ENCODE measurements around the gene SLC25A24.
A peak's percentile ranks its signal among the peaks of the same experiment; 100 is the strongest.

The SLC25A24 gene

DNA sequence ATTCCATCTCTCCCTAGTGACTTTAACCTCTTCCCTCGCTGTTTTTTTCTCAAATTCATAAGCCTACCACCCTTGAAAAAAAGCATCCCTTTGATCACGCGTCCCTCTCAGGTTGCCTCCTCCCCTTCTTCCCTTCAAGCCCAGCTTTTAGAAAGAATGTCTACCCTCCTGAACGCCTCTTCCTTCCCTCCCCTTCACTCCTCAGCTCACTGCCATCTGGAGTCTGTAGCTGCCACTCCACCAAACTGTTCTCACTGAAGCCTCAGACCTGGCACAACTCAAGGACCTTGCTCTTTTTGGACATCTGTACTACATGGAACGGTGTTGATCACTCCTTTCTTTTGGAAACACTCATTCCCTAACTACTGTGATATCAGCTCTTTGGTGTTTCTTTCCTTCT lies 80.6 kb downstream of the SLC25A24 start:
- H3K79me1 ChIP-seq (replicated peaks; ENCODE audit: low read length, poor library complexity, severe bottlenecking): no peaks in the 10 kb centered on the region
- no peak overlapping the region for H3K9ac ChIP-seq (ENCODE audit: low read length)
- H3K18ac ChIP-seq (ENCODE audit: low read depth in 1 of 2, low read length in 2 of 2): no peak overlapping the region
- H3K27ac ChIP-seq (ENCODE audit: low read length, poor library complexity, severe bottlenecking): no peak overlapping the region
- H4K91ac ChIP-seq (ENCODE audit: low read length): no peak overlapping the region
- no peak overlapping the region for H3K23ac ChIP-seq (ENCODE audit: low read length in 2 of 2)
- H2AFZ ChIP-seq (ENCODE audit: low read depth, low read length): no peak overlapping the region
- no peak overlapping the region for H2BK15ac ChIP-seq (ENCODE audit: low read depth, poor library complexity, severe bottlenecking)
- H2BK120ac ChIP-seq (ENCODE audit: low read depth, low read length): no peak overlapping the region
- no peaks in the 10 kb centered on the region for H3K9me3 ChIP-seq (ENCODE audit: control insufficient read depth, low read length)
- H3K4me3 ChIP-seq (ENCODE audit: insufficient read depth in 1 of 2, low read depth in 1 of 2, low read length in 2 of 2): no peak overlapping the region
- H3K4me2 ChIP-seq (ENCODE audit: low read length, poor library complexity, severe bottlenecking): no peak overlapping the region
- WGBS: 69% methylated on average over 5 of the region's 5 CpGs
- peaks cover 2% of the 10 kb centered on the region for H3K4me1 ChIP-seq (ENCODE audit: control insufficient read depth, insufficient read depth, low read depth, low read length)
- H3K36me3 ChIP-seq (ENCODE audit: control insufficient read depth in 1 of 2, insufficient read depth in 2 of 2, low read depth in 1 of 2, low read length in 2 of 2): no peaks in the 10 kb centered on the region
- H4K8ac ChIP-seq (ENCODE audit: low read length): no peak overlapping the region
- H2AK5ac ChIP-seq (ENCODE audit: low read length, severe bottlenecking): no peak overlapping the region
- H2BK5ac ChIP-seq (ENCODE audit: low read depth, low read length, poor library complexity, severe bottlenecking): no peak overlapping the region
- no peak overlapping the region for H3K4ac ChIP-seq (ENCODE audit: low read depth in 1 of 2, low read length in 2 of 2)
- no peak for DNase-seq
- H2BK12ac ChIP-seq (ENCODE audit: low read length in 2 of 2): no peak overlapping the region
- H3K14ac ChIP-seq (ENCODE audit: low read length in 2 of 2): no peak overlapping the region
- H3K27me3 ChIP-seq (ENCODE audit: control insufficient read depth in 1 of 2, insufficient read depth in 1 of 2, low read length in 2 of 2): peaks cover 0 to 37% of the 10 kb centered on the region in 2 experiments

DNA sequence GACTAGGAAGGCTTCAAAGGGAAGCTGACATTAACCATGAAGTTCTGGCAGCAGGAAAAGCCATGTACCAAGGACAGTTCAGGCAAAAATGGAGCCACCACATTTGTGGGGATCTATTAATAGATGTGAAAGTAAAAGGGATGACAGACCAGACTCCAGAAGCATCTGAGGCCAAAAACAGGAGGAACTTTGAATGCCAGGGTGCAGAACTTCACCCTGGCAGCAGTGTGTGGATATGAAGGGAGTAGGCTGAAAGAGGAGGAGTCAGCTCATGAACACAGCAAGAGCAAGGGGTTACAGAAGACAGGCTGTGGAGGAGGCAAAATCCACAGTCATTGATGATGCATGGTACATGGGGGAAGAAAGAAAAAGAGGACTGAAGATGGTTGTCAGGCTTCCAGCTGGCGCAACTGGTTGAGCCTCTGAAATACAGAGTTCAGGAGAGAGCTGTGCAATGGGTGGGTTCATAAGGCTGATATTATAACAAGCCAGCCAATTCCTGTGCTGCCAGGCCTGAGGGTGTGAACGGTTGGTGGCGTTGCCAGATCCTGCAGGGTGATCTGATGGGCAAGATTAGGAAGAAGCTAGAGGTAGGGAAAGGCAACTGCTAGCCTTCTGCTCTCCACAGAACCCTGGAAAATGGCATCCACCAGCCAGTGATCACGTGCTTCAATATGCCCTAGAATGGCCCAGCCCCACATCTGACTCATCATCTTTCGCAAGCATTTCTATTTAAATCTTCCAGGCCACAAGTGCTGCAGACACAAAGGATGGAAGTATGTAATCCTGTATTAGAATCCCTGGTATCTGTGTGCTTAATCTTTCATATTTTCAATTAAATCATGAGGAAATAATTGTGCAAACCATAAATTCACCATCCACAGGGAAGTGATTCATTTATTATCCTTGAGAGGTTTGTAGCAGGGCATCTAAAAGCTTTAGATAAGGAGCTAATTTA lies 81.9 kb downstream of the SLC25A24 start:
- H4K91ac ChIP-seq (ENCODE audit: low read length): no peak overlapping the region
- no peak overlapping the region for H2AFZ ChIP-seq (ENCODE audit: low read depth, low read length)
- H3K79me1 ChIP-seq (replicated peaks; ENCODE audit: low read length, poor library complexity, severe bottlenecking): no peaks in the 10 kb centered on the region
- 97% methylated on average over 3 of the region's 5 CpGs for WGBS
- no peak overlapping the region for H2BK5ac ChIP-seq (ENCODE audit: low read depth, low read length, poor library complexity, severe bottlenecking)
- H3K4me3 ChIP-seq (ENCODE audit: insufficient read depth in 1 of 2, low read depth in 1 of 2, low read length in 2 of 2): no peak overlapping the region
- H3K18ac ChIP-seq (ENCODE audit: low read depth in 1 of 2, low read length in 2 of 2): no peak overlapping the region
- H3K23ac ChIP-seq (ENCODE audit: low read length in 2 of 2): no peak overlapping the region
- H3K4me1 ChIP-seq (ENCODE audit: control insufficient read depth, insufficient read depth, low read depth, low read length): peaks cover 4% of the 10 kb centered on the region
- no peak overlapping the region for H3K9ac ChIP-seq (ENCODE audit: low read length)
- no peak overlapping the region for H2BK15ac ChIP-seq (ENCODE audit: low read depth, poor library complexity, severe bottlenecking)
- H3K4ac ChIP-seq (ENCODE audit: low read depth in 1 of 2, low read length in 2 of 2): no peak overlapping the region
- no peaks in the 10 kb centered on the region for H3K9me3 ChIP-seq (ENCODE audit: control insufficient read depth, low read length)
- peak overlapping the region in 1 of 2 experiments; percentile 80 for H3K14ac ChIP-seq (ENCODE audit: low read length in 2 of 2)
- H3K27me3 ChIP-seq (ENCODE audit: control insufficient read depth in 1 of 2, insufficient read depth in 1 of 2, low read length in 2 of 2): peaks cover 0 to 40% of the 10 kb centered on the region in 2 experiments
- H4K8ac ChIP-seq (ENCODE audit: low read length): peak overlapping the region; percentile 14
- H2BK120ac ChIP-seq (ENCODE audit: low read depth, low read length): no peak overlapping the region
- H2BK12ac ChIP-seq (ENCODE audit: low read length in 2 of 2): no peak overlapping the region
- no peak overlapping the region for H3K27ac ChIP-seq (ENCODE audit: low read length, poor library complexity, severe bottlenecking)
- DNase-seq: no peak
- H3K36me3 ChIP-seq (ENCODE audit: control insufficient read depth in 1 of 2, insufficient read depth in 2 of 2, low read depth in 1 of 2, low read length in 2 of 2): no peaks in the 10 kb centered on the region
- no peak overlapping the region for H2AK5ac ChIP-seq (ENCODE audit: low read length, severe bottlenecking)
- H3K4me2 ChIP-seq (ENCODE audit: low read length, poor library complexity, severe bottlenecking): no peak overlapping the region

DNA sequence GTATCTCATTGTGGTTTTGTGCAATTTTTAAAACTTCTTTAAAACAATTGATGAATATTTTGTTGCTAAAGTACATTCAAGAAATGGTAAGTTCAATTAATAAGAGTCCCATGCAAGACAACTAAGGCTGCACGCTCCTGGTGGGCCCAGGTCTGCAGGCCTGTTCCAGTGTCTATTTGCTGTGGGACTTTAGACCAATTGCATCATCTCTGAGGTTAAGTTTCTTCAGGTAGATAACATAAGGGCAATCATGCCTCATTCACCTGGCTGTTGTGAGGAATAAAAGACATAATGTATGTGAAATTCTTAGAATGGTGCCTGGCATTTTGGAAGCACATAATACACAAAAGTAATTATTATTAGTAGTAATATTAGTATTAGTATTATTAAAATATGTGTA lies 82.9 kb downstream of the SLC25A24 start:
- H2BK5ac ChIP-seq (ENCODE audit: low read depth, low read length, poor library complexity, severe bottlenecking): no peak overlapping the region
- peaks cover 0 to 44% of the 10 kb centered on the region in 2 experiments for H3K27me3 ChIP-seq (ENCODE audit: control insufficient read depth in 1 of 2, insufficient read depth in 1 of 2, low read length in 2 of 2)
- no peak overlapping the region for H3K18ac ChIP-seq (ENCODE audit: low read depth in 1 of 2, low read length in 2 of 2)
- H3K14ac ChIP-seq (ENCODE audit: low read length in 2 of 2): no peak overlapping the region
- no peak overlapping the region for H3K4me3 ChIP-seq (ENCODE audit: insufficient read depth in 1 of 2, low read depth in 1 of 2, low read length in 2 of 2)
- H3K36me3 ChIP-seq (ENCODE audit: control insufficient read depth in 1 of 2, insufficient read depth in 2 of 2, low read depth in 1 of 2, low read length in 2 of 2): no peaks in the 10 kb centered on the region
- no peak overlapping the region for H3K9ac ChIP-seq (ENCODE audit: low read length)
- H3K4ac ChIP-seq (ENCODE audit: low read depth in 1 of 2, low read length in 2 of 2): no peak overlapping the region
- H2AK5ac ChIP-seq (ENCODE audit: low read length, severe bottlenecking): no peak overlapping the region
- no peak overlapping the region for H2BK12ac ChIP-seq (ENCODE audit: low read length in 2 of 2)
- WGBS: 95% methylated on average over 1 of the region's 1 CpG
- no peaks in the 10 kb centered on the region for H3K79me1 ChIP-seq (replicated peaks; ENCODE audit: low read length, poor library complexity, severe bottlenecking)
- H4K8ac ChIP-seq (ENCODE audit: low read length): no peak overlapping the region
- H4K91ac ChIP-seq (ENCODE audit: low read length): no peak overlapping the region
- no peak overlapping the region for H2AFZ ChIP-seq (ENCODE audit: low read depth, low read length)
- H3K9me3 ChIP-seq (ENCODE audit: control insufficient read depth, low read length): no peaks in the 10 kb centered on the region
- H2BK120ac ChIP-seq (ENCODE audit: low read depth, low read length): no peak overlapping the region
- H3K4me2 ChIP-seq (ENCODE audit: low read length, poor library complexity, severe bottlenecking): no peak overlapping the region
- no peak overlapping the region for H3K23ac ChIP-seq (ENCODE audit: low read length in 2 of 2)
- H3K4me1 ChIP-seq (ENCODE audit: control insufficient read depth, insufficient read depth, low read depth, low read length): peaks cover 4% of the 10 kb centered on the region
- DNase-seq: no peak
- H3K27ac ChIP-seq (ENCODE audit: low read length, poor library complexity, severe bottlenecking): no peak overlapping the region
- no peak overlapping the region for H2BK15ac ChIP-seq (ENCODE audit: low read depth, poor library complexity, severe bottlenecking)

DNA sequence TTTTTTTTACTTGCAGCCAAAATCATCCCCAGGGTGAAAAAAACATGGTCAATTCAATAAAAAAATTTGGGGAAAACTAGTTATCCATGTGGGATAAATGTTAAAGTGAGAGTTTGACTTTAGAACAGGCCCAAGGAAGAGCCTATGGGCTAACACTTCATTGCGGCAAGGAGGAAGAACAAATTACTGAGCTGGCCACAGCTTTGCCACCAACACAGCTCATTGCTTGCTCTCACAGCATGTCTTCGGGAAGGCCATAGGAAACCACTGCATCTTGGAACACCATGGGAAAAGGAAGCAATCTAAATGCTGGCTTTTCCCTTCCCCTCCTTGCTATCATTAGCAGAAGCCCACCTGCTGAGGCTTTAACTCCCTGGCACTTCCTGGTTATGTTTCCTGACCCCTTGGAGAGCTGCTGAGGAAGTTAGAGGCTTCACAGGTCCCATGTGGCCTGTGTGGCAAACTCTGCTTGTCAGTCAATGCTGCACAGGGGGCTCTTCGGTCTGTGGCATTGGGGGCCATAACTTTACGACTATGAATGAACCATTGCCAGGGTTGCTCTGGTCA lies 86.0 kb downstream of the SLC25A24 start:
- Histone ChIP-seq H3K4me1 (ENCODE audit: control insufficient read depth, insufficient read depth, low read depth, low read length) (peaks cover 1% of the 10 kb centered on the region), H3K4ac (ENCODE audit: low read depth in 1 of 2, low read length in 2 of 2) (no peak overlapping the region), H3K4me2 (ENCODE audit: low read length, poor library complexity, severe bottlenecking) (no peak overlapping the region), H3K27me3 (ENCODE audit: control insufficient read depth in 1 of 2, insufficient read depth in 1 of 2, low read length in 2 of 2) (peaks cover 0 to 22% of the 10 kb centered on the region in 2 experiments), H3K36me3 (ENCODE audit: control insufficient read depth in 1 of 2, insufficient read depth in 2 of 2, low read depth in 1 of 2, low read length in 2 of 2) (no peaks in the 10 kb centered on the region), H4K8ac (ENCODE audit: low read length) (no peak overlapping the region), H3K14ac (ENCODE audit: low read length in 2 of 2) (no peak overlapping the region), H4K91ac (ENCODE audit: low read length) (no peak overlapping the region), H2BK5ac (ENCODE audit: low read depth, low read length, poor library complexity, severe bottlenecking) (no peak overlapping the region), H2AK5ac (ENCODE audit: low read length, severe bottlenecking) (no peak overlapping the region), H2AFZ (ENCODE audit: low read depth, low read length) (no peak overlapping the region), H3K18ac (ENCODE audit: low read depth in 1 of 2, low read length in 2 of 2) (no peak overlapping the region), H3K23ac (ENCODE audit: low read length in 2 of 2) (no peak overlapping the region), H3K27ac (ENCODE audit: low read length, poor library complexity, severe bottlenecking) (no peak overlapping the region), H3K79me1 (replicated peaks; ENCODE audit: low read length, poor library complexity, severe bottlenecking) (no peaks in the 10 kb centered on the region), H2BK12ac (ENCODE audit: low read length in 2 of 2) (no peak overlapping the region), H3K9me3 (ENCODE audit: control insufficient read depth, low read length) (no peaks in the 10 kb centered on the region), H2BK120ac (ENCODE audit: low read depth, low read length) (no peak overlapping the region), H2BK15ac (ENCODE audit: low read depth, poor library complexity, severe bottlenecking) (no peak overlapping the region), H3K4me3 (ENCODE audit: insufficient read depth in 1 of 2, low read depth in 1 of 2, low read length in 2 of 2) (no peak overlapping the region), H3K9ac (ENCODE audit: low read length) (no peak overlapping the region)
- 76% methylated on average over 4 of the region's 4 CpGs for WGBS
- no peak for DNase-seq

All from mesenchymal stem cell (in vitro differentiated cells and primary cell).